Left ventricle myocardium superior (tissue), 1 donor: ENCODE measurements around the gene PPIE. TPM values are rescaled to one million over a fixed set of nuclear protein-coding genes. Genes with fewer than 3 reads are reported as not detected.

Source experiments
- ATAC-seq: fragments of 200-7000 bp; cut with Tn5 transposase; one replicate; pipeline ENCODE4 v1.9.1; 2020; ENCODE audit warnings: mild to moderate bottlenecking, moderate library complexity
- DNase-seq: peaks from one replicate; pipeline ENCODE4 v3.0.0-alpha.2; 2020
- intact Hi-C: fragments of 100-400 bp; cut with micrococcal nuclease; formaldehyde crosslinking; loops from one replicate; pipeline ENCODE4 v1.11.0; 2022
- total RNA-seq: library from RNA; stranded (reverse); fragmentation: NEBNext Ultra II Directional; extraction: Animal tissue kit (Norgen Biotek cat#: 25700); gene quantifications from one replicate; pipeline ENCODE4 v1.2.1, GENCODE V29; 2021
- donor health status: DM: no; HTN: yes; CAD: no; lungs with severe emphysema.

PPIE gene
- total RNA-seq, 1 donor from 2014 or later, result 33.7 TPM

DNA sequence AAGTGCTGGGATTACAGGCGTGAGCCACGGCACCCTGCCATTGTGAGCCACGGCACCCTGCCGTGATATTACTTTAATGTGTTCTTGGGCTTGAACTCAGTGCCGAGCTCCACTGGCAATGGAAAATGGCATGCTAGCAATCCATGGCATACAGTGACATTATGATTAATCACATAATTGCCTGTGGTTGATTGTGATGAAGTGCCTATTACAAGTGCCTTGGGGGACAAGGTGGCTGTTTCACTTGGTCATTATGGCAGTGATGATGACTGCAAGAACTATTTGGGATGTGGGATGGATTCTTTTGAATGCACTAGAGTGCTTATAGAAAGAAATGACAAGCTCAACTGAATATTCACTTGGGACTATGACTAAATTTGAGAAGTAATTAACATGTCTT lies 25.1 kb upstream of the PPIE start:
- intact Hi-C loops, result no loop called here
- ATAC-seq (no peak), DNase-seq (no peak)

DNA sequence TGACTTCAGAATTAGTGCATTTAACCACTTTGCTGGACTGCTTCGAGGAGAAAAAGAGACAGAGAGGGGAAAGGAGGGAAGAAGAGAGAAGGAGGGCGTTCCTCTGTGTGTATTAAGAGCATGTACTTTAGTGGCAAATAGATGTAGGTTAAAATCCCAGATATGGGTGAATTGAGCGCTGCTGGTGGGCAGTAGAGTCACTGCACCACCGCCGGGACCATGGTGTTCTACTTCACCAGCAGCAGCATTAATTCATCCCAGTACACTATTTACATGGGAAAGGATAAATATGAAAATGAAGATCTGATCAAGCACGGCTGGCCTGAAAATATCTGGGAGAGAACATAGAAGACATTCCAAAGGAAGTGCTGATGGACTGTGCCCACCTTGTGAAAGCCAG lies 20.9 kb upstream of the PPIE start:
- DNase-seq (no peak), ATAC-seq (no peak)
- intact Hi-C loops, result loop anchor here (2.0 kb wide), 1 partner anchor 111 kb away; no protein-coding TSS in a partner anchor

DNA sequence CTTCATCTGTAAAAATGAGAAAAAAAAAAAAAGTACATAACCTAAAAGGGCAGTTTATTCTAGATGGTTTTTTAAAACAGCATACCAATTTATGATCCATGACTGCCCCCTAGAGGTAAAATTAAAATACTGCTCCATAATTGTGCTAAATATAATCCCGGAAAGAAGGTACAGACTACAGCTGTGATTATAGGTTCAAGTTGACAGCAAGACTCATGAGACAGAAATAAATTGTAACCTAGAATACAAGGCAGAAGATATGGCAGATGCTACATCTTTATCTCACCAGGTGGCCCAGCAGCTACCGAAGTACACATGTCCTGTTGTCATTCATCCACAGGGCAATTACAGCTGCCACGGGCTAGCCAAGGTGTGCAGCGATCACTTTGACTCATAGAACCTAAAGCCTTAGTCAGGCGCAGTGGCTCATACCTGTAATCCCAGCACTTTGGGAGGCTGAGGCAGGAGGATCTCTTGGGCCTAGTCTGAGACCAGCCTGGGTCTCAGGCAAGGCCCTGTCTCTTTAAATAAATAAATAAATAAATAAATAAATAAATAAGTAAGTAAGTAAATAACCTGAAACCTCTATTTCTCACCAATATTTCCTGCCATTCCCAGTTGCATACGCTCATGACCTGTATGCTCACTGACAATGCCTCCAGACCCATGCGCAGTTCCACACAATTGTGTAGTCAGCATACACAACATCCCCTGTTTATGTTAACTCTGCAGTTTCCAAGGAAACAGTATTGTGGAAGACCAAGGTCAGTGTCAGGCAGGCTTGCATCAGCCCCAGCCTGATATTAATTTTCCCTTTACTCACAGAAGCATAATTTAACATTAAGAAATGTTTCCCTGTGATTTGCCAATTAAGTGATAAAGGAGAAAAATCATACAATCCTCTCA lies 18.3 kb upstream of the PPIE start:
- peak; percentile 64 for ATAC-seq
- DNase-seq, result no peak
- intact Hi-C loops, result loop anchor here (10.0 kb wide), 1 partner anchor 66 kb away; no protein-coding TSS in a partner anchor

DNA sequence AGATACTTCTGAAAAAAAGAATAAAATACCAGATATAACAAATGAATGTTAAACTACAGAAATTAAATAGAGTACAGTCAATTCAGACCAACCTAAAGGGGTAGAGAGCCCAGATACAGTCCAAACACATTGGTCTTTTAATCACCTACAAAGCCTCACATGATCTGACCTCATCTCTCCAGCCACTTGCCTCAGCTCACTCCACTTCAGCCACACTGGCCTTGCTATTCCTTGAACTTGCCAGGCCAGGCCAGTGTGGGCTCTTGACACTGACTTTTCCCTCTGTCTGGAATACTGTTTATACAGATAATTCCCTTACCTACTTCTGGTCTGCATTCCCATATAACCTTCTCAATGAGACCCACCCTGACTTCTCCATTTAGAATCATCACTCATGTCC lies 17.0 kb upstream of the PPIE start:
- DNase-seq (no peak), ATAC-seq (no peak)
- intact Hi-C loops, result loop anchor here (10.0 kb wide), 1 partner anchor 67 kb away; no protein-coding TSS in a partner anchor

DNA sequence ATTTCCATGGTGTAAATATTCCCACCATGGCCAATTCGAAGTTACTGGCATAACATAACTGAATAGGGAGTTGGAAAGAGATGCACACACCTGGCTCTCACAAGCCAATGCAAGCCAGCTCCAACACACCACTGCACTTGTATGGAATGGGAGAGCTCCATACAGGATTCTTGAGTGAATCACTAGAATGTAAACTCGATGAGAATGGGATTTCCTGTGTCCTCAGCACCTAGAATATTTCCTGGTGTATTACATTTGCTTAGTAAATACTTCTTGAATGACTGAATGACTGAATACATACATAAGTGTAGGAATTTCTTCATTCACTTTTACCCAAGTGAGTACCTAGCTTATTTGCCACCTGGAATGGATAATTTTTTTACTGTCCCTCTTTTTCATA lies 16.2 kb upstream of the PPIE start:
- intact Hi-C loops, result loop anchor here (10.0 kb wide), 1 partner anchor 68 kb away; no protein-coding TSS in a partner anchor
- DNase-seq, result no peak

DNA sequence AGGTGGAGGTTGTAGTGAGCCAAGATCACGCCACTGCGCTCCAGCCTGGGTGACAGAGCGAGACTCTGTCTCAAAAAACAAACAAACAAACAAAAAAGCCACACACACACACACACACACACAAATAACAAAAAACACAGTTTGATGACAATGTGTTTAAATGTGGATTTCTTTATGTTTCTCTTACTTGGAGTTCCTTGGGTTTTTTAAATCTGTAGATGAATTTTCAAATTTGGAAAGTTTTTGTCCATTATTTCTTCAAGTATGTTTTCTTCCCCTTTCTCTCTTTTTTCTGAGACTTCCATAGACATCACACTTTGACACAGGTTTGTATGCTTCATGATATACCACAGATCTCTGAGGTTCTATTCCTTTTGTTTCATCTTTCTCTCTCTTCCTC lies 12.1 kb upstream of the PPIE start:
- DNase-seq, result no peak
- no peak for ATAC-seq
- intact Hi-C loops, result loop anchor here (10.0 kb wide), 1 partner anchor 72 kb away; no protein-coding TSS in a partner anchor

More for the DNA sequence above, 16.2 kb upstream of the PPIE start:
- ATAC-seq, result no peak

DNA sequence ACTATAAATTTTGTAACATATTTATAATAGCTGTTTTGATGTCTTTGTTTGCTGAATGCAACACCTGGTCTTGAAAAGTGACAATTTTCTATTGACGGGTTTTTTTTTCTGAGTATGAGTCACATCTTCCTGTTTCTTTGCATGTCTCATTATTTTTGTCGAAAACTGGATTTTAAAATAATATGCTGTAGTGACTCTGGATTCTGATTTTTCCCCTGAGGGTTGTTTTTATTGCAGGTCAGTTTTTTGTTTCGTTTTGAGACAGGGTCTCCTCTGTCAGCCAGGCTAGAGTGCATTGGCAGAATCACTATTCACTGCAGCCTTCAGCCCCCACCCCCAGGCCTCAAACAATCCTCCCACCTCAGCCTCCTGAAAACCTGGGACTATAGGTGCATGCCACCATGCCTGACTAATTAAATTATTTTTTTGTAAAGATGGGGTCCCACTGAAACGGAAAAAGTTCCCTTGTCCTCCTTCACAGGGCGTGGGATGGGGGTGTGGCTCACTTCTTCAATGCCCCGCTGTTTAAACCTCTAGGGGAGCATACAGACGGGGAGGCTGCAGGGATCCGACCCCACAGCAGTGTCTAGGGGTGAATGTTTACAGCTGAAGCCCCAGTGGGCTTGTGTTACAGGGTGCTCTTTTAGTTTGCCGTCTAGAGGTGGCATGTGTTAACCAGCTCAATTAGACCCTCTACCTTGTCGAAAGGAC lies 11.3 kb upstream of the PPIE start:
- no peak for DNase-seq
- no peak for ATAC-seq
- intact Hi-C loops, result loop anchor here (10.0 kb wide), 1 partner anchor 73 kb away; no protein-coding TSS in a partner anchor

DNA sequence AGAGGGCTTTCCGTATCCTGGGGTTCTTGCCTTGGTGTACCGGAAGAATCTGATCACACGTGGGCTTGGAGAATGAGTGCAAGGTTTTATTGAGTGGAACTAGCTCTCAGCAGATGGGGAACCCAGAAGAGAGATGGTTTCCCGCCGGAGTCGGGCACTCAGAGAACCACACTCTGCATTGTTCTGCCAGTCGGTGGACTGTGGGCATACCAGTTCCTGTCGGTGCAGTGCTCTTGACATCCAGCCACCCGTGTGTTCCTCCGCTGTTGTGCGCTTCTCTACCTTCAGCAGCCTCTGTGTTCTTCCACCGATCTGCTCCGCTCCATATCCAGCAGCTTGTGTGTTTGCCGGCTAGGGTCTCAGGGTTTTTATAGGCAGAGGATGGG lies 10.8 kb upstream of the PPIE start:
- DNase-seq (no peak), ATAC-seq (no peak)
- intact Hi-C loops, result loop anchor here (10.0 kb wide), 1 partner anchor 73 kb away; no protein-coding TSS in a partner anchor

DNA sequence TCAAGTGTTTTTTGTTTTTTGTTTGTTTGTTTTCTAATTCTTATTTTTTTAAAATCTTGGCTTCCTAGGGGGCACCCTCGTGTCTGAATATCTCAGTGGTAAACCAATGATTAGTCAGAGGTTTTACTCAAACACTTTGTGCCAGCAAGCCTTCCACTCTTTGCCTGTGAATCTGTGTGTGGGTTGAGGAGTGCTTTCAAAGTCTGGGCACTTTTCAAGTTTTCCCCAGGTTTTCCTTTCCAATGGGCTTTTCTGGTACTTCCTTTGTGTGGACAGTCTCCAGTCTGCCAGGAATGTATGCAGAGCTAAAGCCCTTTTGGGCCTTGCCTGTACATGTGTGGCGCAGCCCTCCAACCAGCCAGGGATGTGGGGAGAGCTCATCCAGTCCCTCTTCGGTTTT lies 9.7 kb upstream of the PPIE start:
- no peak for ATAC-seq
- DNase-seq, result no peak
- intact Hi-C loops, result loop anchor here (10.0 kb wide), 1 partner anchor 74 kb away; no protein-coding TSS in a partner anchor

DNA sequence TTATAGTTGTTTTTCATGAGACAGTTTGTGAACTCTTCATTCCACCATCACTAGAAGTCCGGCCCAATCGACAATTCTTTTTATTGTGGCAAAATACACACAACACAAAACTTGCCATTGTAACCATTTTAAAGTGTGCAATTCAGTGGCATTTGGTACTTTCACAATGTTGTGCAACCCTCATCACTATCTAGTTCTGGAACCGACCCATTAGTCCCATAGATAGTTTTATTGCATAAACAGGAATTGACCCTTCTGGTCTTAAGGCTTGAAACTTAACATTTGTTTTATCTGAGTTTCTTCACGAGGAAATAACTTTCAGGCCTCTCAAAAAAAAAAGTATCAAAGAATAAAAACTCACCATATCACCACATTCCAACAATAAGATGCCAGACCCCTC lies 8.8 kb upstream of the PPIE start:
- intact Hi-C loops, result loop anchor here (10.0 kb wide), 1 partner anchor 75 kb away; no protein-coding TSS in a partner anchor
- ATAC-seq, result no peak

DNA sequence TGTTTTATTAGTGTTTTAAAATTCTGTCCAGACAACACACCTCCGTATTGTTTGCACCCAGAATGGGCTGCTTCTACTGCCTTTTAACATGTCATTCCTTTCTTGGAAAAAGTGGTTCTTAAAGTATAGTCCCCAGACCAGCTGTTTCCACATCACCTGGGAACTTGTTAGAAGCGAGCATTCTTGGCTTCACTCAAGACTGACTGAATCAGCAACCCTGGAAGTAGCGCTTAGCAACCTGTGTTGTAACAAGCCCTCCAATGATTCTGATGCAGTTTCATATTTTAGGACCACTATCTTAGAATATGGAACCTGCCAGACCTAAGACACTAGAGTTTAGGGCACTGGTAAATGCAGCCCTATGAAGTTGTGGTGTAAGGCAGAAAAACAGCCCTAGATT lies 6.0 kb upstream of the PPIE start:
- intact Hi-C loops, result no loop called here
- DNase-seq, result no peak
- ATAC-seq, result peak; percentile 8

More for the DNA sequence above, 8.8 kb upstream of the PPIE start:
- no peak for DNase-seq

DNA sequence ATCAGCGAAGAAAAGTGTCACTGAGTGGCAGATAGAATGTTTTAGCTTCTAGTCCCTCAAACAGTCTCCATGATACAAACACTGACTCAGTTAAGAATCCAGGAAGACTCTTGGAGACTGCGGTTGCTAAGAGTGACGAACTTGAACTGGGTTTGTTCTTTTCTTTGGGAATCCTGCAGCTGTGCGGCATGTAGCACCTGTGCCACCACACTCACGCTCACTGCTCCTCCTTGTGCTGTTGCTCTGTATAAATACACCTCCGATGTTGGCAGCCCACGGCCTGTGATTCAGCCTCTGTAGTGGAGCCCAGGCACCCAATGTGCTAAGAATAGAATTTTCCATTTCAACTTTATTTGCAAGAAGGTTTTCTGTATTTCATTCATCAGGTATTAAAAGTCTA lies 5.5 kb upstream of the PPIE start:
- intact Hi-C loops, result no loop called here
- ATAC-seq (peak; percentile 91), DNase-seq (peak; percentile 62)

DNA sequence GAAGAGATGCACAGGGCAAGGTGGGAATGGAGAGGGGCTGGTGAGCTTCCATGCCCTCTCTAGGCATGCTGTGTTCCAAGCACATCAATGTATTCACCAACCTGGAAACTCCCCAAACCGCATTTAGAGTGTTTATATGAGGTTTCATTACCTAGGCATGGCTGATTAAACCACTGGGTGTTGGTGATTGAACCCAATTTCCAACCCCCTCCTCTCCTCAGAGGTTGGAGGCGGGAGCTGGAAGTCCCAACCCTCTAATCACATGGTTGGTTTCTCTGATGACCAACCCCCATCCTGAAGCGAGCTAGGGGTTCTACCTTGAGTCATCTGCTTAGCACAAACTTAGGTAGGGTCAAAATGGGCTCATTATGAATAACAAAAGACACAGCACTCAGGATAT lies 3.0 kb upstream of the PPIE start:
- DNase-seq, result no peak
- intact Hi-C loops, result no loop called here
- ATAC-seq, result no peak

DNA sequence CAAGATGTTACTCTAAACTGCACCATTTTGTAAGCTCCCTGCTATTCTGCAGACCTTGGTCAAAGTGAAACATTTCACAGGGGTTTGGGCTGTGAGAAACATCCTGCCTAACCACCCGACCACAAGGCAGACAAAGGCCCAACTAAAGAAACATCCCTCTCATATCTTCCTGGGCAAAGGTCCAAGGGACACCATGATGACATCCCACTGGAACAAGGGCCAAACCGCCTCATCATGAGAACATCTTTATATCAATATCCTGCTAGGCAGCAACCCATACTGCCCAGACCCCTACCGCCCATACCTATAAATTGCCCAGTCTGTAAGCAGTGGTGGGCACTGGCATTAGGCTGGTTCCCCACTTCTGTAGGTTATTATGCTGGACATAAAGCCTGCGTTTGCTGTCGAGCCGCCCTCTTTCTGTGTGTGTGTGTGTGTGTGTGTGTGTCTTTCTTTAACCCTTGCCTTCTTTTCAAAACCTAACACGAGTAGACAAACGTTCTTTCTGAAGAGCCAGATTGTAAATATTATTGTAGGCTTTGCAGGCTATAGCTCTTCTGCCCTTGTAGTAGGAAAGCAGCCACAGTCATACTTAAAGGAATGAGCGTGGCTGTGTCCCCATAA lies 1.0 kb upstream of the PPIE start:
- no peak for ATAC-seq
- intact Hi-C loops, result no loop called here
- no peak for DNase-seq

DNA sequence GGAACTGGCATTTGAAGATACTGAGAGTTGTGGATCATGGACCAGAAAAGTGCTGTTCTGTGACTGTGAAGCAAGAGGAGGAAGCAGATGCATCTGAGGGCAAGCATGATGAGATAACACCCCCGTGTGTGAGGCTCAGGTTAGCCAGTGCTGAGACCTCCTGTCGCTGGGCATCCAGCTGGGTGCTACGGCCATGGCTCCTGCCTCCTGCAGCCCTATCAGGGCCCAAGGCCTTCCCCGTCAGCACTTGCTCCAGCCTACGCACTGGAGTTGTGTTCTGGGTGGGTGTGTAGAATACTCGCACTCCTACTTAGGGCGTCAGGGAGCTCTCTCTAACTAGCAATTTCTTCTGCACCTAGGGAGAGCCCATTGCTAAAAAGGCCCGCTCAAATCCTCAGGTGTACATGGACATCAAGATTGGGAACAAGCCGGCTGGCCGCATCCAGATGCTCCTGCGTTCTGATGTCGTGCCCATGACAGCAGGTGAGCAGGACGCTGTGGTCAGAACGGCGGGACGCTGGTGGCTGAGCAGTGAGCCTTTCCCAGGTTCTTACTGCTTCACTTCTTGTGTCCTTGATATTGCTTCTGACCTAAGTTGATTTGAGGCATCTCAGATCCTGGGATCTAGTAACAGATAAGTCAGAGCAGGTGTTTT lies 6.5 kb downstream of the PPIE start:
- intact Hi-C loops, result no loop called here
- DNase-seq (no peak), ATAC-seq (no peak)

DNA sequence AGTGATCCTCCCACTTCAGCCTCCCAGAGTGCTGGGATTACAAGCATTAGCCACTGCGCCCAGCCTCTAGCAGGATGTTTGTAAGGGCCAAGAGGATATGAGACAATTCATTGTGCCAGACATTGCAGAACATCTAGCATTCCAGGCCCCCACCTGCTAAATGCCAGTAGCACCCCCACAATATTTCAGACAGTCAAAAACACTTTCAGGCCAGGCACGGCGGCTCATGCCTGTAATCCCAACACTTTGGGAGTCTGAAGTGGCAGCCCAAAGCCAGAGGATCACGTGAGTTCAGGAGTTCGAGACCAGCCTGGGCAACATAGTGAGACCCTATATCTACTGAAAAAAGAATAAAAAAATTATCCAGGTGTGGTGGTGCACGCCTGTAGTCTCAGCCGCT lies 12.9 kb downstream of the PPIE start:
- ATAC-seq (no peak), DNase-seq (no peak)
- intact Hi-C loops, result no loop called here

DNA sequence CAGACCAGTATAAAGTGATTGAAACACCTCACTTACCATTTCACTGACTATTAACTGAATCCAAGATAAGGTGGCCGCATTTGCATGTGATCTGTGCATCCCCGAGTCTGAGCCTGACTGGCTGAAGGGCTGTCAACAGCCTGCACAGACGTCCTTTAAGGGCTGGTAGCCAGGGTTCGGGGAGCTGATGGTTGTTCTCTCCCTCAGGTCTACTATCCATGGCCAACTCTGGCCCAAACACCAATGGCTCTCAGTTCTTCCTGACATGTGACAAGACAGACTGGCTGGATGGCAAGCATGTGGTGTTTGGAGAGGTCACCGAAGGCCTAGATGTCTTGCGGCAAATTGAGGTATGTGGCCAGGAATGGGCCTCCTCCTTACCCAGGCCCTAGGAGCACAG lies 14.0 kb downstream of the PPIE start:
- ATAC-seq (no peak), DNase-seq (no peak)
- intact Hi-C loops, result no loop called here

DNA sequence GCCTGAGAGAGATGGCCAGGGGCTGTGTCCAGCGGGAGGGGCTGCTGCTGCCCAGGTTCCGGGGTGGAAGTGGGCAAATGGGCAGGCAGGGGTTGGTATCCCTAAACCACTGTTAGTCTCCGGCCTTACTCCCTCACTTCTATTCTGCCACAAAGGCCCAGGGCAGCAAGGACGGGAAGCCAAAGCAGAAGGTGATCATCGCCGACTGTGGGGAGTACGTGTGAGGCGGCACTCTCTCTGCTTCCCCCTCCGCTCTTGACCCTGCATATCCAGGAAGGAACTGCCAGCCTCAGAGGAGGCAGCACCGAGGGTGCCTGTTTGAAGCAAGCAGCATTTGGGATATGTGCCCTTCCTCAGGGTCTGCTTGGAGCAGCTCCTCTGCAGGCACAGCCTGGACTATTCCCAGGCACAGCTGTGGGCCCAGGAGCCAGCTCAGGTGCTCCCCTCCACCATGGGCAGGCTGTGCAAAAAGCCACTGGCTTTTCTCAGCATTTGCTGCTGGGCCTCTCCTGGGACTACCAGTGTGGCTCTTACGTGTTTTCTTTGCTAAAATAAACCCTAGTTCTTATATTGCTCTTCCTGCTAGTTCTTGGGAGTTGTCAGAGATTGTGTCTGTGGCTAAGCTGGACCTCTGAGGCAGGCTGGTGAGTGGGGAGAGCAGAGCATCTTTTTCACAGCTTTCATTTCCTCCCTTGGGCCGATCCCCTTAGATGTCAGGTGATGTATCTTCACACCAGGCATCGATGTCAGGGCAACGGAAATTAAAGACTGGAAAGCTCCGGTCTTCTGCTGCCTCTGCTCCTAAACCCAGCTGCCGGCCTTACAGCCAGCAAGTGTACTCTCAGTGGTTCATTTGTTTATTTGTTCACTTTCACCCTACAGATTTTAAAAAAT lies 14.7 kb downstream of the PPIE start:
- intact Hi-C loops, result no loop called here
- no peak for DNase-seq
- ATAC-seq, result no peak
